ENCODE data around the gene ZNF708. TPM values are rescaled to one million over a fixed set of nuclear protein-coding genes. Genes with fewer than 3 reads are reported as not detected.
A peak's percentile ranks its signal among the peaks of the same experiment; 100 is the strongest.
"Not testable (repeated sequence)": the region's sequence is repeated elsewhere in the genome, so short reads cannot be mapped to it uniquely, and the experiment has no call there.

The ZNF708 gene
- total and polyA plus RNA-seq, 2 of the 13 experiments (the other 11 are each of a cell fraction or from before 2014, with no cell fraction given): 1.8 to 5.2 TPM

DNA sequence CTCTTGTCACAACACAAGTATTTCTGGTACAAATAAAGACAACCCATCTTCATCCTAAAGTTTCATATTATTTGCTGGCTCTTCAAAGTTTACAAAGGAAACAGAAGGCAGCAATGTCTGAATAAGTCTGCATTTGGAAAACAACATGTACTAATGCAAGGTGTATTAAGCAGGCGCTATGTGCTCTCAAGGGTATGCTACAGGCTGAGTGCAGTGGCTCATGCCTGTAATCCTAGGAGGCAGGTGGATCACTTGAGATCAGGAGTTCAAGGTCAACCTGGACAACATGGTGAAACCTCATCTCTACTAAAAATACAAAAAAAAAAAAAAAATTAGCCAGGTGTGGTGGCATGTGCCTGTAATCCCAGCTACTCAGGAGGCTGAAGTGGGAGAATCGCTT lies 16.4 kb downstream of the ZNF708 start:
- in situ Hi-C loops (cut with HindIII; ENCODE audit: extremely low pct_ligation_motif_present, low pct_unique_long_range_greater_than_20kb); H3K4me3 ChIP-seq (replicated peaks in 1 of 3; ENCODE audit: insufficient read depth in 1 of 3, low read depth in 2 of 3, low read length in 3 of 3); H3K27me3 ChIP-seq (ENCODE audit: control insufficient read depth in 1 of 2, insufficient read depth in 2 of 2, low read length in 2 of 2); H4K20me1 ChIP-seq (ENCODE audit: insufficient read depth, low read length); POLR2A ChIA-PET; H3K79me2 ChIP-seq (ENCODE audit: insufficient read depth, low read length); H3K36me3 ChIP-seq (replicated peaks in 1 of 2; ENCODE audit: control insufficient read depth in 1 of 2, insufficient read depth in 2 of 2, low read length in 2 of 2); BruUV-seq (replicated peaks); intact Hi-C loops (cut with micrococcal nuclease; ENCODE audit: unreplicated experiment); FAIRE-seq; H3K9me3 ChIP-seq (ENCODE audit: low read length); CTCF ChIA-PET (ENCODE audit: low intra/inter-chr PET ratio, low total read pairs); H3K27ac ChIP-seq (ENCODE audit: extremely low read length, insufficient read depth, low read length); H3K9ac ChIP-seq (ENCODE audit: insufficient read depth, low read depth, low read length); H3K4me2 ChIP-seq (ENCODE audit: low read depth, low read length); H2AFZ ChIP-seq (ENCODE audit: low read length): not testable (repeated sequence)
- ATAC-seq: peak; percentile 59
- peak; percentile 54; the same call in 1 of the 2 replicates for TF ChIP-seq ZBTB33 (CRISPR knock-in tag; IDR thresholded peaks at IDR 0.05)
- DNase-seq (ENCODE audit: low spot score): peak; percentile 14
- peaks cover 14% of the 10 kb centered on the region for H3K4me1 ChIP-seq (ENCODE audit: insufficient read depth, low read length)
- 99% methylated on average over 2 of the region's 2 CpGs for WGBS (ENCODE audit: low lambda C conversion rate)

GRCh38 chr19:21308773-21309172 lies 20.4 kb downstream of the ZNF708 start:
- Histone ChIP-seq H3K36me3 (replicated peaks in 1 of 2; ENCODE audit: control insufficient read depth in 1 of 2, insufficient read depth in 2 of 2, low read length in 2 of 2) (peaks cover 2 to 11% of the 10 kb centered on the region in 2 experiments; a peak in 2 of 5 replicates), H3K4me2 (ENCODE audit: low read depth, low read length) (no peak overlapping the region), H2AFZ (ENCODE audit: low read length) (no peak overlapping the region), H3K4me3 (replicated peaks in 1 of 3; ENCODE audit: insufficient read depth in 1 of 3, low read depth in 2 of 3, low read length in 3 of 3) (no peak overlapping the region), H3K4me1 (ENCODE audit: insufficient read depth, low read length) (peaks cover 14% of the 10 kb centered on the region), H3K27me3 (ENCODE audit: control insufficient read depth in 1 of 2, insufficient read depth in 2 of 2, low read length in 2 of 2) (no peaks in the 10 kb centered on the region), H3K79me2 (ENCODE audit: insufficient read depth, low read length) (no peaks in the 10 kb centered on the region), H3K9ac (ENCODE audit: insufficient read depth, low read depth, low read length) (no peak overlapping the region), H3K27ac (ENCODE audit: extremely low read length, insufficient read depth, low read length) (no peak overlapping the region), H3K9me3 (ENCODE audit: low read length) (no peaks in the 10 kb centered on the region), H4K20me1 (ENCODE audit: insufficient read depth, low read length) (no peaks in the 10 kb centered on the region)
- in situ Hi-C loops (cut with HindIII; ENCODE audit: extremely low pct_ligation_motif_present, low pct_unique_long_range_greater_than_20kb) (no loop called here), intact Hi-C loops (cut with micrococcal nuclease; ENCODE audit: unreplicated experiment) (no loop called here)
- CTCF ChIA-PET (ENCODE audit: low intra/inter-chr PET ratio, low total read pairs): no interaction called here
- WGBS (ENCODE audit: low lambda C conversion rate): 98% methylated on average over 2 of the region's 2 CpGs
- DNase-seq (ENCODE audit: low spot score) (no peak), FAIRE-seq (no peak), ATAC-seq (no peak)
- TF ChIP-seq ZNF619 (CRISPR knock-in tag; IDR thresholded peaks at IDR 0.05): no peak
- TF ChIP-seq, protein P1, sequence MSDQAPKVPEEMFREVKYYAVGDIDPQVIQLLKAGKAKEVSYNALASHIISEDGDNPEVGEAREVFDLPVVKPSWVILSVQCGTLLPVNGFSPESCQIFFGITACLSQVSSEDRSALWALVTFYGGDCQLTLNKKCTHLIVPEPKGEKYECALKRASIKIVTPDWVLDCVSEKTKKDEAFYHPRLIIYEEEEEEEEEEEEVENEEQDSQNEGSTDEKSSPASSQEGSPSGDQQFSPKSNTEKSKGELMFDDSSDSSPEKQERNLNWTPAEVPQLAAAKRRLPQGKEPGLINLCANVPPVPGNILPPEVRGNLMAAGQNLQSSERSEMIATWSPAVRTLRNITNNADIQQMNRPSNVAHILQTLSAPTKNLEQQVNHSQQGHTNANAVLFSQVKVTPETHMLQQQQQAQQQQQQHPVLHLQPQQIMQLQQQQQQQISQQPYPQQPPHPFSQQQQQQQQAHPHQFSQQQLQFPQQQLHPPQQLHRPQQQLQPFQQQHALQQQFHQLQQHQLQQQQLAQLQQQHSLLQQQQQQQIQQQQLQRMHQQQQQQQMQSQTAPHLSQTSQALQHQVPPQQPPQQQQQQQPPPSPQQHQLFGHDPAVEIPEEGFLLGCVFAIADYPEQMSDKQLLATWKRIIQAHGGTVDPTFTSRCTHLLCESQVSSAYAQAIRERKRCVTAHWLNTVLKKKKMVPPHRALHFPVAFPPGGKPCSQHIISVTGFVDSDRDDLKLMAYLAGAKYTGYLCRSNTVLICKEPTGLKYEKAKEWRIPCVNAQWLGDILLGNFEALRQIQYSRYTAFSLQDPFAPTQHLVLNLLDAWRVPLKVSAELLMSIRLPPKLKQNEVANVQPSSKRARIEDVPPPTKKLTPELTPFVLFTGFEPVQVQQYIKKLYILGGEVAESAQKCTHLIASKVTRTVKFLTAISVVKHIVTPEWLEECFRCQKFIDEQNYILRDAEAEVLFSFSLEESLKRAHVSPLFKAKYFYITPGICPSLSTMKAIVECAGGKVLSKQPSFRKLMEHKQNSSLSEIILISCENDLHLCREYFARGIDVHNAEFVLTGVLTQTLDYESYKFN (CRISPR knock-in tag; conservative IDR thresholded peaks at IDR 0.05): no peak
- TF ChIP-seq CEBPB (IDR thresholded peaks at IDR 0.05; ENCODE audit: borderline replicate concordance, low read depth, low read length): peak; percentile 62
- TF ChIP-seq KAT2B (IDR thresholded peaks at IDR 0.05; ENCODE audit: borderline replicate concordance, low read depth, low read length): no peak
- TF ChIP-seq ZNF839 (CRISPR knock-in tag; IDR thresholded peaks at IDR 0.05; ENCODE audit: borderline replicate concordance): no peak
- no TSS peak for BruUV-seq (replicated peaks)
- POLR2A ChIA-PET: no interaction called here

DNA sequence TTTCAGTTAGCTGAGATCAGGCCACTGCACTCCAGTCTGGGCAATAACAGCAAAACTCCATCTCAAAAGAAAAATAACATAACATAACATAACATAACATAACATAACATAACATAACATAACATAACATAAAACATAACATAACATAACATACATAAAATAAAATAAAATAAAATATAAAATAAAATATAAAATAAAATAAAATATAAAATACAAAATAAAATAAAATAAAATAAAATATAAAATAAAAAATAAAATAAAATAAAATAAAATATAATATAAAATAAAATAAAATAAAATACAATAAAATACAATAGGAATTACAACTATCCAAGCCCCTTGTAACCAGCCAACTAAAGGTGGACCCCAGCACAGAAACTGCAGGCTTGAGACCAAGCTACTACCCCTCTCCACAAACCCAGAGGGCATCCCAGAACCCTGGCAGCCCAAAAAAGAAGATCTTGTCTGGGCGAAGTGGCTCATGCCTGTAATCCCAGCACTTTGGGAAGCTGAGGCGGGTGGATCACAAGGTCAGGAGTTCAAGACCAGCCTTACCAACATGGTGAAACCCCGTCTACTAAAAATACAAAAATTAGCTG lies 22.2 kb downstream of the ZNF708 start:
- 93% methylated on average over 3 of the region's 3 CpGs for WGBS (ENCODE audit: low lambda C conversion rate)
- H3K79me2 ChIP-seq (ENCODE audit: insufficient read depth, low read length); H4K20me1 ChIP-seq (ENCODE audit: insufficient read depth, low read length); H3K27ac ChIP-seq (ENCODE audit: extremely low read length, insufficient read depth, low read length); POLR2A ChIA-PET; DNase-seq (ENCODE audit: low spot score); in situ Hi-C loops (cut with HindIII; ENCODE audit: extremely low pct_ligation_motif_present, low pct_unique_long_range_greater_than_20kb); BruUV-seq (replicated peaks); CTCF ChIA-PET (ENCODE audit: low intra/inter-chr PET ratio, low total read pairs); H3K27me3 ChIP-seq (ENCODE audit: control insufficient read depth in 1 of 2, insufficient read depth in 2 of 2, low read length in 2 of 2); FAIRE-seq; intact Hi-C loops (cut with micrococcal nuclease; ENCODE audit: unreplicated experiment); H3K4me3 ChIP-seq (replicated peaks in 1 of 3; ENCODE audit: insufficient read depth in 1 of 3, low read depth in 2 of 3, low read length in 3 of 3); H3K9ac ChIP-seq (ENCODE audit: insufficient read depth, low read depth, low read length); ATAC-seq; H3K4me2 ChIP-seq (ENCODE audit: low read depth, low read length); H2AFZ ChIP-seq (ENCODE audit: low read length); H3K9me3 ChIP-seq (ENCODE audit: low read length); H3K4me1 ChIP-seq (ENCODE audit: insufficient read depth, low read length): not testable (repeated sequence)
- H3K36me3 ChIP-seq (replicated peaks in 1 of 2; ENCODE audit: control insufficient read depth in 1 of 2, insufficient read depth in 2 of 2, low read length in 2 of 2): peaks cover 2 to 14% of the 10 kb centered on the region in 2 experiments; a peak in 2 of 5 replicates
